ENCODE measurements around the gene CTDP1. TPM values are rescaled to one million over a fixed set of nuclear protein-coding genes. Genes with fewer than 3 reads are reported as not detected.

CTDP1 gene
- total and polyA plus RNA-seq, 2 experiments from 2014 or later: 20.4 to 20.6 TPM

GRCh38 chr18:79754022-79754761 lies 74.6 kb downstream of the CTDP1 start:
- no peak overlapping the region for H3K27ac ChIP-seq
- H3K36me3 ChIP-seq (replicated peaks; ENCODE audit: insufficient read depth, low read depth): no peaks in the 10 kb centered on the region
- 98% methylated on average over 35 of the region's 35 CpGs for WGBS (ENCODE audit: low lambda C conversion rate, missing lambda C conversion rate)
- H3K27me3 ChIP-seq: no peaks in the 10 kb centered on the region
- H3K4me2 ChIP-seq: no peak overlapping the region
- H3K9me3 ChIP-seq (ENCODE audit: low read depth): no peaks in the 10 kb centered on the region
- H3K9me2 ChIP-seq (replicated peaks; ENCODE audit: insufficient read depth): no peaks in the 10 kb centered on the region
- TF ChIP-seq EZH2 (IDR thresholded peaks at IDR 0.05; ENCODE audit: borderline replicate concordance): no peak
- no peak for TF ChIP-seq EZH2phosphoT487 (IDR thresholded peaks at IDR 0.05; ENCODE audit: low read depth, severe bottlenecking, unreplicated experiment)
- no peaks in the 10 kb centered on the region for H3K4me1 ChIP-seq (ENCODE audit: insufficient read depth)
- H4K20me1 ChIP-seq (ENCODE audit: insufficient read depth, poor library complexity, severe bottlenecking): no peaks in the 10 kb centered on the region
- H3K79me2 ChIP-seq: no peaks in the 10 kb centered on the region
- no peak for DNase-seq (ENCODE audit: low spot score)
- H3K4me3 ChIP-seq: no peak overlapping the region
- no peak overlapping the region for H2AFZ ChIP-seq

GRCh38 chr18:79754831-79755351 lies 75.3 kb downstream of the CTDP1 start:
- H2AFZ ChIP-seq: no peak overlapping the region
- no peaks in the 10 kb centered on the region for H3K9me3 ChIP-seq (ENCODE audit: low read depth)
- WGBS (ENCODE audit: low lambda C conversion rate, missing lambda C conversion rate): 96% methylated on average over 27 of the region's 27 CpGs
- no peaks in the 10 kb centered on the region for H3K4me1 ChIP-seq (ENCODE audit: insufficient read depth)
- no peak overlapping the region for H3K4me2 ChIP-seq
- no peak overlapping the region for H3K27ac ChIP-seq
- TF ChIP-seq EZH2phosphoT487 (IDR thresholded peaks at IDR 0.05; ENCODE audit: low read depth, severe bottlenecking, unreplicated experiment): no peak
- no peak for TF ChIP-seq CTCF (IDR thresholded peaks at IDR 0.05; ENCODE audit: poor library complexity)
- TF ChIP-seq EZH2 (IDR thresholded peaks at IDR 0.05; ENCODE audit: borderline replicate concordance): no peak
- DNase-seq (ENCODE audit: low spot score): no peak
- no peak overlapping the region for H3K4me3 ChIP-seq
- no peaks in the 10 kb centered on the region for H4K20me1 ChIP-seq (ENCODE audit: insufficient read depth, poor library complexity, severe bottlenecking)
- no peaks in the 10 kb centered on the region for H3K27me3 ChIP-seq
- no peaks in the 10 kb centered on the region for H3K9me2 ChIP-seq (replicated peaks; ENCODE audit: insufficient read depth)
- no peaks in the 10 kb centered on the region for H3K36me3 ChIP-seq (replicated peaks; ENCODE audit: insufficient read depth, low read depth)
- no peaks in the 10 kb centered on the region for H3K79me2 ChIP-seq

GRCh38 chr18:79755496-79756142 lies 76.0 kb downstream of the CTDP1 start:
- H3K4me3 ChIP-seq: no peak overlapping the region
- no peaks in the 10 kb centered on the region for H3K9me3 ChIP-seq (ENCODE audit: low read depth)
- H3K4me1 ChIP-seq (ENCODE audit: insufficient read depth): no peaks in the 10 kb centered on the region
- H3K27ac ChIP-seq: no peak overlapping the region
- no peak for DNase-seq (ENCODE audit: low spot score)
- no peaks in the 10 kb centered on the region for H3K27me3 ChIP-seq
- 97% methylated on average over 23 of the region's 31 CpGs for WGBS (ENCODE audit: low lambda C conversion rate, missing lambda C conversion rate)
- H3K4me2 ChIP-seq: no peak overlapping the region
- no peak overlapping the region for H2AFZ ChIP-seq
- no peaks in the 10 kb centered on the region for H3K36me3 ChIP-seq (replicated peaks; ENCODE audit: insufficient read depth, low read depth)
- H4K20me1 ChIP-seq (ENCODE audit: insufficient read depth, poor library complexity, severe bottlenecking): no peaks in the 10 kb centered on the region
- H3K9me2 ChIP-seq (replicated peaks; ENCODE audit: insufficient read depth): no peaks in the 10 kb centered on the region
- no peaks in the 10 kb centered on the region for H3K79me2 ChIP-seq
- no peak for TF ChIP-seq CTCF (IDR thresholded peaks at IDR 0.05; ENCODE audit: poor library complexity)
- no peak for TF ChIP-seq EZH2 (IDR thresholded peaks at IDR 0.05; ENCODE audit: borderline replicate concordance)
- TF ChIP-seq EZH2phosphoT487 (IDR thresholded peaks at IDR 0.05; ENCODE audit: low read depth, severe bottlenecking, unreplicated experiment): no peak

- Histone ChIP-seq H3K79me2 (no peaks in the 10 kb centered on the region), H3K4me1 (ENCODE audit: insufficient read depth) (no peaks in the 10 kb centered on the region), H3K36me3 (replicated peaks; ENCODE audit: insufficient read depth, low read depth) (no peaks in the 10 kb centered on the region), H3K4me3 (no peak overlapping the region), H3K9me2 (replicated peaks; ENCODE audit: insufficient read depth) (no peaks in the 10 kb centered on the region), H3K4me2 (no peak overlapping the region), H3K9me3 (ENCODE audit: low read depth) (no peaks in the 10 kb centered on the region), H3K27ac (no peak overlapping the region), H2AFZ (no peak overlapping the region), H3K27me3 (no peaks in the 10 kb centered on the region), H4K20me1 (ENCODE audit: insufficient read depth, poor library complexity, severe bottlenecking) (no peaks in the 10 kb centered on the region)
- DNase-seq (ENCODE audit: low spot score): no peak
- 99% methylated on average over 10 of the region's 10 CpGs for WGBS (ENCODE audit: low lambda C conversion rate, missing lambda C conversion rate)
- TF ChIP-seq EZH2phosphoT487 (IDR thresholded peaks at IDR 0.05; ENCODE audit: low read depth, severe bottlenecking, unreplicated experiment) (no peak), CTCF (IDR thresholded peaks at IDR 0.05; ENCODE audit: poor library complexity) (no peak), EZH2 (IDR thresholded peaks at IDR 0.05; ENCODE audit: borderline replicate concordance) (no peak)
Measured at GRCh38 chr18:79756143-79756500, 76.5 kb downstream of the CTDP1 start.

All from hepatocyte (in vitro differentiated cells).